ENCODE measurements around the gene CD68. TPM values are rescaled to one million over a fixed set of nuclear protein-coding genes. Genes with fewer than 3 reads are reported as not detected.
"Not testable (repeated sequence)": the region's sequence is repeated elsewhere in the genome, so short reads cannot be mapped to it uniquely, and the experiment has no call there.

Gene CD68
- total and polyA plus RNA-seq, 2 experiments from 2014 or later = 0.23 to 0.39 TPM

GRCh38 chr17:7591596-7591995 lies 12.2 kb downstream of the CD68 start:
- peak overlapping the region; percentile 57 for H3K27ac ChIP-seq
- no peak overlapping the region for H3K4me3 ChIP-seq
- H3K36me3 ChIP-seq = peaks cover 45% of the 10 kb centered on the region
- no peak for TF ChIP-seq CTCF (IDR thresholded peaks at IDR 0.05; ENCODE audit: low read depth, low read length)
- H3K9me3 ChIP-seq (ENCODE audit: low read depth) = no peaks in the 10 kb centered on the region
- DNase-seq (ENCODE audit: low read depth in 1 of 2, low spot score in 1 of 2) = no peak
- no peaks in the 10 kb centered on the region for H3K27me3 ChIP-seq
- no peaks in the 10 kb centered on the region for H3K4me1 ChIP-seq (ENCODE audit: low read depth)

DNA sequence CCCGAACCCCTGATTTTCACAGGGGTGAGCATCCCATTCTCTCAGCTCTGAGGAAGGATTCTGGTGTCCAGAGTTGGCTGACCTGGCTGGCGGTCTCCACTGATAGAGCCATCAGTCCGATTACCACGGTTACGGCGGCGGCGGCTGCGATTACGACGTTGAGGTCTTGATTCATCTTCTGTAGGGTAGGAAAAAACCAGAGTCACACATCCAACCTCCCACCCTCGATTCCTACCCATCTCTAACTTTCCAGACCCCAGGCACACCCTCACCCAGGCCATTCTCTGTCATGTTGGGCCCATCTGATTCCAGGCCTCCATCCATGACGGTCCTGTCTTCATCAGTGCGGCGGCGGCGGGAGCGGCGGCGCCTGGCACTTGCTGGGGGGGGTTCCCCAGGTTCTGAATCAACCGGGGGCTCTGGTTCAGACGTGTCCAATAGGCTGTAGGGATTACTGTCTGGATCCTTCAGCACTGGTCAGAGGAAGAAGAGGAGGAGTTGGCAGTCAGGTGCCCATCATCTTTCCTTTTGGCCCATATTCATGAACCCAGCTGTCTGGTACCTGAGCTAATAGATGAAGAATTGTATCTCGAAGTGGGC lies 13.1 kb downstream of the CD68 start:
- Histone ChIP-seq H3K4me3 (no peak overlapping the region), H3K27ac (no peak overlapping the region), H3K4me1 (ENCODE audit: low read depth) (no peaks in the 10 kb centered on the region), H3K9me3 (ENCODE audit: low read depth) (no peaks in the 10 kb centered on the region), H3K27me3 (no peaks in the 10 kb centered on the region), H3K36me3 (peaks cover 51% of the 10 kb centered on the region)
- TF ChIP-seq CTCF (IDR thresholded peaks at IDR 0.05; ENCODE audit: low read depth, low read length) = no peak
- DNase-seq (ENCODE audit: low read depth in 1 of 2, low spot score in 1 of 2) = no peak

DNA sequence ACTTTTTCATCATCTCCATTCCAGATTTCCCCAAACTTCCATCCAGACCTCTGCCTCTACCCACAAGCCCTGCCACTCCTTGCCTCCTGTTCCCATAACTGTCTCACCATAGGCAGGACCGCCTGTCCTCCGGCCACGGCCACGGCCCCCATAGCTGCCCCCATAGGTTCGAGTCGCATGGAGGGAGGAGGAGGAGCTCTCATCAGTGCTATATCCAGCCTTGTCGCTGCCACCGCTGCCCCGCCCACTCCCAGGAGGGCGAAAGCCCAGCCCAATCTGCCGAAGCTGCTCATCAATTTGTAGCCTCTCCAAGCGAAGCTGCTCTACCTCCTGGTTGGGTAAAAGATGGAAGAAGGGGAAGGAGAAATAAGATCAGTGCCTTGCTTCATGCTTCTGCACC lies 13.9 kb downstream of the CD68 start:
- Histone ChIP-seq H3K27ac (no peak overlapping the region), H3K27me3 (no peaks in the 10 kb centered on the region), H3K4me3 (no peak overlapping the region), H3K36me3 (peaks cover 51% of the 10 kb centered on the region), H3K9me3 (ENCODE audit: low read depth) (no peaks in the 10 kb centered on the region), H3K4me1 (ENCODE audit: low read depth) (no peaks in the 10 kb centered on the region)
- no peak for TF ChIP-seq CTCF (IDR thresholded peaks at IDR 0.05; ENCODE audit: low read depth, low read length)
- DNase-seq (ENCODE audit: low read depth in 1 of 2, low spot score in 1 of 2) = no peak

- H3K36me3 ChIP-seq = peaks cover 69% of the 10 kb centered on the region
- DNase-seq (ENCODE audit: low read depth in 1 of 2, low spot score in 1 of 2); H3K4me1 ChIP-seq (ENCODE audit: low read depth); H3K4me3 ChIP-seq; H3K27me3 ChIP-seq; H3K27ac ChIP-seq; H3K9me3 ChIP-seq (ENCODE audit: low read depth): not testable (repeated sequence)
Measured at GRCh38 chr17:7597561-7597960, 18.1 kb downstream of the CD68 start.

DNA sequence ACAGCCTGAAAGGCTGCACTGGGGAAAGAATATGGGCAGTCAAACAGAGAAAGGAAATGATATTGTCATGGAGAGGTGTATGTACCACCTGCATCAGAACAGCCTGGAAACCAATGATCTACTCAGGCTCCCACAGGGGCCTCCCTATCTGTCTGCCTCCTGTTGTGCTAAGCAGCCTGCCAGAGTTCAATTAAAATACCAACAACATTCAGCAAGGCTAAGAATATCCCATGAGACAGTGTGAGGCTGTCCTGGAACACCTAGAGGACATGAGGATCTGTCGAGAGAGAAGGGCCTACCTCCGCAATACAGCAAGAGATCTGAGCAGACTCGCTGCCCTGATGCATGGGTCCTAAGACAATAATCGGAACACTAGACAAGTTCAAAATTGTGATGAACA lies 26.8 kb downstream of the CD68 start:
- Histone ChIP-seq H3K9me3 (ENCODE audit: low read depth) (no peaks in the 10 kb centered on the region), H3K27me3 (no peaks in the 10 kb centered on the region), H3K4me1 (ENCODE audit: low read depth) (peaks cover 11% of the 10 kb centered on the region), H3K36me3 (peaks cover 16% of the 10 kb centered on the region), H3K27ac (peak overlapping the region; percentile 77), H3K4me3 (no peak overlapping the region)
- DNase-seq (ENCODE audit: low read depth in 1 of 2, low spot score in 1 of 2) = peak in 1 of 2 donors; percentile 65
- TF ChIP-seq CTCF (IDR thresholded peaks at IDR 0.05; ENCODE audit: low read depth, low read length) = no peak

DNA sequence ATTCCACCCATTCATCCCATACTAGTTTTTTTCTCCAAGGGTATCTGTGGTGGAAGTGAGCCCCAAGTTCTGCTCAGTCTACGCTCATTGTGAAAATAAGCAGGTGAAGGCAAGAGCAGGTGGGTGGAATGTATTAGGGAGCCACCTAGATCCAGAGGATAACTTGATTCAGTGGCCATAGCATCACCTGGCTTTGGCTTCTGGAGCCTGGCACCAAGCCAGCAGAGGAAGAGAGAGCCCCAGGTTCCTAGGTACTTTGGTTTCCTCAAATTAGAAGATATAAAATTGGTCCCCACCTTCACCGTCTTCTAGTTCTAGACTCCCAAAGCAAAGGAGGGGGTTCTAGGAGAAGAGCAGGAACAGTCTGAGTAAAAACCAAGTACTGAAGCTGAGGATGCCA lies 31.2 kb downstream of the CD68 start:
- no peaks in the 10 kb centered on the region for H3K36me3 ChIP-seq
- no peak for TF ChIP-seq CTCF (IDR thresholded peaks at IDR 0.05; ENCODE audit: low read depth, low read length)
- H3K9me3 ChIP-seq (ENCODE audit: low read depth) = no peaks in the 10 kb centered on the region
- no peak overlapping the region for H3K27ac ChIP-seq
- H3K27me3 ChIP-seq = no peaks in the 10 kb centered on the region
- H3K4me1 ChIP-seq (ENCODE audit: low read depth) = peaks cover 22% of the 10 kb centered on the region
- no peak overlapping the region for H3K4me3 ChIP-seq
- no peak for DNase-seq (ENCODE audit: low read depth in 1 of 2, low spot score in 1 of 2)
